ENCODE data around the gene WDR5. TPM values are rescaled to one million over a fixed set of nuclear protein-coding genes. Genes with fewer than 3 reads are reported as not detected.

WDR5 gene
- total RNA-seq, 2 donors from 2014 or later, result 53.8 to 57.2 TPM

DNA sequence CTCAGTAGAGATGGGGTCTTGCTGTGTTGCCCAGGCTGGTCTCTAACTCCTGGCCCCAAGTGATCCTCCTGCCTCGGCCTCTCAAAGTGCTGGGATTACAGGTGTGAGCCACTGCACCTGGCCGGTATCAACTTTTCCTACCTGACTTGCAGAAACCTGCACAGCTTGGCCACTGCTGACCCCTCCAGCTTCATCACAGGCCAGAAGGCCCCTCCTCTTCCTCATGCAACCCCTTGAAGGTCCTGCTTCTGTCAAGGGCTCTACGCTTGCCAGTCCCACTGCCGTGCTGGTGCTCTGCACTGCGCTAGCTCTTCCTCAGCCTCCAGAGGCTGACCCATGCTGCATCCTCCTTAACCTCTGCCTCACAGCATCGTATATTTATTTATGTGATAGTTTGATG lies 61.0 kb downstream of the WDR5 start:
- Histone ChIP-seq H3K36me3 (ENCODE audit: control insufficient read depth, insufficient read depth, low read length) (no peaks in the 10 kb centered on the region), H3K27ac (ENCODE audit: low read depth, low read length) (no peak overlapping the region), H3K27me3 (ENCODE audit: control insufficient read depth, insufficient read depth, low read length, poor library complexity, severe bottlenecking) (no peaks in the 10 kb centered on the region), H3K9ac (ENCODE audit: extremely low read depth, low read length, poor library complexity, severe bottlenecking) (no peak overlapping the region), H3K4me1 (ENCODE audit: control insufficient read depth, insufficient read depth, low read length) (no peaks in the 10 kb centered on the region), H3K4me3 (ENCODE audit: low read length) (no peak overlapping the region), H3K9me3 (ENCODE audit: control insufficient read depth, low read length) (no peaks in the 10 kb centered on the region)
- no peaks in the 10 kb centered on the region for H3K36me3 Mint-ChIP-seq (ENCODE audit: low read depth)
- no peaks in the 10 kb centered on the region for H3K4me1 Mint-ChIP-seq
- TF ChIP-seq, protein P1, sequence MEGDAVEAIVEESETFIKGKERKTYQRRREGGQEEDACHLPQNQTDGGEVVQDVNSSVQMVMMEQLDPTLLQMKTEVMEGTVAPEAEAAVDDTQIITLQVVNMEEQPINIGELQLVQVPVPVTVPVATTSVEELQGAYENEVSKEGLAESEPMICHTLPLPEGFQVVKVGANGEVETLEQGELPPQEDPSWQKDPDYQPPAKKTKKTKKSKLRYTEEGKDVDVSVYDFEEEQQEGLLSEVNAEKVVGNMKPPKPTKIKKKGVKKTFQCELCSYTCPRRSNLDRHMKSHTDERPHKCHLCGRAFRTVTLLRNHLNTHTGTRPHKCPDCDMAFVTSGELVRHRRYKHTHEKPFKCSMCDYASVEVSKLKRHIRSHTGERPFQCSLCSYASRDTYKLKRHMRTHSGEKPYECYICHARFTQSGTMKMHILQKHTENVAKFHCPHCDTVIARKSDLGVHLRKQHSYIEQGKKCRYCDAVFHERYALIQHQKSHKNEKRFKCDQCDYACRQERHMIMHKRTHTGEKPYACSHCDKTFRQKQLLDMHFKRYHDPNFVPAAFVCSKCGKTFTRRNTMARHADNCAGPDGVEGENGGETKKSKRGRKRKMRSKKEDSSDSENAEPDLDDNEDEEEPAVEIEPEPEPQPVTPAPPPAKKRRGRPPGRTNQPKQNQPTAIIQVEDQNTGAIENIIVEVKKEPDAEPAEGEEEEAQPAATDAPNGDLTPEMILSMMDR (conservative IDR thresholded peaks at IDR 0.05), result no peak
- WGBS, 2 experiments (ENCODE audit: insufficient coverage in 1 of 2, insufficient read length in 1 of 2), result 90 to 93% methylated on average over 4 to 5 of the region's 6 CpGs
- no peak overlapping the region for H3K27ac Mint-ChIP-seq
- peak; percentile 31 for DNase-seq
- H3K9me3 Mint-ChIP-seq, result no peaks in the 10 kb centered on the region
- H3K27me3 Mint-ChIP-seq (ENCODE audit: insufficient read depth), result no peaks in the 10 kb centered on the region
- H3K4me3 Mint-ChIP-seq, result no peak overlapping the region

DNA sequence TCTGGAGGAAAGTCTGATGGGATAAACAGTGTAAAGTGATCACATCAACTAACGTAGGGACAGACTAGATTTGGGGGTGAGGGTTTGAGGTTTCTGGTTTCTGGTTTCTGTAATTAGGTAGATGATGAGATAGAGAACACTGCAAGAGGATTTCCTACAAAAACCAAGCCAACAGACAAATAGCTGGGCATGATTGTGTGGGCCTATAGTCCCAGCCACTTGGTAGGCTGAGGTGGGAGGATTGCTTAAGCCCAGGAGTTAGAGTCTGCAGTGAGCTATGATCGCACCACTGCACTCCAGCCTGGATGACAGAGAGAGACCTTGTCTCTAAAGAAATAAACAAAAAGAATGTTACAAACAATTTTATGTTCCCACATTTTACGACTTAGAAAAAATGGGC lies 62.9 kb downstream of the WDR5 start:
- H3K27ac ChIP-seq (ENCODE audit: low read depth, low read length), result no peak overlapping the region
- H3K4me3 ChIP-seq (ENCODE audit: low read length), result no peak overlapping the region
- peak; percentile 20 for DNase-seq
- no peaks in the 10 kb centered on the region for H3K27me3 ChIP-seq (ENCODE audit: control insufficient read depth, insufficient read depth, low read length, poor library complexity, severe bottlenecking)
- H3K36me3 ChIP-seq (ENCODE audit: control insufficient read depth, insufficient read depth, low read length), result no peaks in the 10 kb centered on the region
- H3K4me1 Mint-ChIP-seq, result no peaks in the 10 kb centered on the region
- H3K27me3 Mint-ChIP-seq (ENCODE audit: insufficient read depth), result no peaks in the 10 kb centered on the region
- H3K4me1 ChIP-seq (ENCODE audit: control insufficient read depth, insufficient read depth, low read length), result no peaks in the 10 kb centered on the region
- H3K9ac ChIP-seq (ENCODE audit: extremely low read depth, low read length, poor library complexity, severe bottlenecking), result no peak overlapping the region
- WGBS, 2 experiments (ENCODE audit: insufficient coverage in 1 of 2, insufficient read length in 1 of 2), result 83 to 100% methylated on average over 1 to 2 of the region's 3 CpGs
- no peaks in the 10 kb centered on the region for H3K9me3 ChIP-seq (ENCODE audit: control insufficient read depth, low read length)
- no peak overlapping the region for H3K27ac Mint-ChIP-seq
- no peaks in the 10 kb centered on the region for H3K9me3 Mint-ChIP-seq
- TF ChIP-seq, protein P1 (conservative IDR thresholded peaks at IDR 0.05), result no peak
- no peaks in the 10 kb centered on the region for H3K36me3 Mint-ChIP-seq (ENCODE audit: low read depth)
- no peak overlapping the region for H3K4me3 Mint-ChIP-seq

DNA sequence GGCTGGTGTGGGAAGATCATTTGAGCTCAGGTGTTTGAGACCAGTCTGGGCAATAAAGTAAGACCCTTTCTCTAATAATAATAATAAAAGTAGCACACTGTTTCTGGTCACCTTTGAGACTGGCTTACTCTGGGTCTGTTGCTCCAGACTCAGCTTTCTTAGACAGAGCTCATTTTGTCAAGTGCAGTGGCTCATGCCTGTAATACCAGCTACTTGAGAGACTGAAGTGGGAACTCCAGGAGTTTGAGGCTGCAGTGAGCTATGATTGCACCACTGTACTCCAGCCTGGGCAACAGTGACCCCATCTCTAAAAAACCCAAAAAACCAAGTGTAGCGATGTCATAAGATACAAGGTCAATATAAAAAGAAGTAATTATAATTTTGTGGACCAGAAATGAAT lies 64.8 kb downstream of the WDR5 start:
- H3K9me3 ChIP-seq (ENCODE audit: control insufficient read depth, low read length), result no peaks in the 10 kb centered on the region
- no peak overlapping the region for H3K4me3 Mint-ChIP-seq
- H3K27me3 ChIP-seq (ENCODE audit: control insufficient read depth, insufficient read depth, low read length, poor library complexity, severe bottlenecking), result no peaks in the 10 kb centered on the region
- no peak overlapping the region for H3K27ac ChIP-seq (ENCODE audit: low read depth, low read length)
- no peaks in the 10 kb centered on the region for H3K27me3 Mint-ChIP-seq (ENCODE audit: insufficient read depth)
- no peak overlapping the region for H3K4me3 ChIP-seq (ENCODE audit: low read length)
- no peak for DNase-seq
- no peaks in the 10 kb centered on the region for H3K9me3 Mint-ChIP-seq
- no peak overlapping the region for H3K9ac ChIP-seq (ENCODE audit: extremely low read depth, low read length, poor library complexity, severe bottlenecking)
- H3K36me3 Mint-ChIP-seq (ENCODE audit: low read depth), result no peaks in the 10 kb centered on the region
- TF ChIP-seq, protein P1 (conservative IDR thresholded peaks at IDR 0.05), result no peak
- WGBS, 2 experiments (ENCODE audit: insufficient coverage in 1 of 2, insufficient read length in 1 of 2), result 0% methylated on average over 1 of the region's 1 CpG; no CpG with 5 or more reads in 1 of the 2 experiments
- H3K27ac Mint-ChIP-seq, result no peak overlapping the region
- H3K36me3 ChIP-seq (ENCODE audit: control insufficient read depth, insufficient read depth, low read length), result no peaks in the 10 kb centered on the region
- H3K4me1 ChIP-seq (ENCODE audit: control insufficient read depth, insufficient read depth, low read length), result no peaks in the 10 kb centered on the region
- H3K4me1 Mint-ChIP-seq, result peaks cover 6% of the 10 kb centered on the region
